ENCODE results near the gene YOD1. TPM values are rescaled to one million over a fixed set of nuclear protein-coding genes. Genes with fewer than 3 reads are reported as not detected.

The YOD1 gene
- total RNA-seq, 1 donor from 2014 or later = 15.3 TPM

- no peak overlapping the region for H3K4me3 ChIP-seq (ENCODE audit: low read depth, low read length)
- no peaks in the 10 kb centered on the region for H3K36me3 ChIP-seq (ENCODE audit: control insufficient read depth, insufficient read depth, low read length)
- H3K27me3 ChIP-seq (ENCODE audit: control insufficient read depth, insufficient read depth, low read length) = no peaks in the 10 kb centered on the region
- FAIRE-seq (peak; percentile 13), DNase-seq (ENCODE audit: low read depth) (peak; percentile 78)
- no peak for TF ChIP-seq CTCF (IDR thresholded peaks at IDR 0.05; ENCODE audit: insufficient read depth, low read length, severe bottlenecking)
Measured at GRCh38 chr1:207001492-207002245, 49.3 kb downstream of the YOD1 start.

- Histone ChIP-seq H3K4me3 (ENCODE audit: low read depth, low read length) (no peak overlapping the region), H3K36me3 (ENCODE audit: control insufficient read depth, insufficient read depth, low read length) (no peaks in the 10 kb centered on the region), H3K27me3 (ENCODE audit: control insufficient read depth, insufficient read depth, low read length) (no peaks in the 10 kb centered on the region)
- no peak for TF ChIP-seq CTCF (IDR thresholded peaks at IDR 0.05; ENCODE audit: insufficient read depth, low read length, severe bottlenecking)
- DNase-seq (ENCODE audit: low read depth) (no peak), FAIRE-seq (no peak)
Measured at GRCh38 chr1:207000651-207001291, 50.2 kb downstream of the YOD1 start.

- DNase-seq (ENCODE audit: low read depth) = peak; percentile 42
- Histone ChIP-seq H3K4me3 (ENCODE audit: low read depth, low read length) (no peak overlapping the region), H3K27me3 (ENCODE audit: control insufficient read depth, insufficient read depth, low read length) (no peaks in the 10 kb centered on the region), H3K36me3 (ENCODE audit: control insufficient read depth, insufficient read depth, low read length) (no peaks in the 10 kb centered on the region)
- FAIRE-seq = no peak
- no peak for TF ChIP-seq CTCF (IDR thresholded peaks at IDR 0.05; ENCODE audit: insufficient read depth, low read length, severe bottlenecking)
Measured at GRCh38 chr1:206998816-206999215, 52.2 kb downstream of the YOD1 start.

Other genes with a start within 250 kb of the YOD1 start
- gene IL20, start 185.6 kb downstream of the YOD1 start, total RNA-seq = 0.53 TPM in 1 of 2 replicates, not detected in the other
- 0.13 and 0.26 TPM in 2 replicates for gene IL24, start 153.8 kb downstream of the YOD1 start, total RNA-seq
- 0.38 TPM in 1 of 2 replicates, not detected in the other for gene FCMR, start 129.3 kb downstream of the YOD1 start, total RNA-seq
- under 0.01 and 0.51 TPM in 2 replicates for gene PIGR, start 104.7 kb downstream of the YOD1 start, total RNA-seq
- gene FCAMR, start 80.7 kb downstream of the YOD1 start, total RNA-seq = not detected in 2 replicates
- gene C1orf116, start 18.5 kb downstream of the YOD1 start, total RNA-seq = 20.0 and 29.6 TPM in 2 replicates
- gene PFKFB2, start 2.1 kb upstream of the YOD1 start, total RNA-seq = 36.9 and 63.2 TPM in 2 replicates
- gene C4BPB, start 37.7 kb upstream of the YOD1 start, total RNA-seq = not detected in 2 replicates
- gene C4BPA, start 53.0 kb upstream of the YOD1 start, total RNA-seq = not detected in 2 replicates